ENCODE data around the gene OR10H5.

Gene OR10H5

GRCh38 chr19:15776991-15777970, 10.2 kb upstream of the OR10H5 start:
- H3K4me1 ChIP-seq (ENCODE audit: insufficient read depth, poor library complexity, severe bottlenecking) = no peaks in the 10 kb centered on the region
- H3K27me3 ChIP-seq (ENCODE audit: insufficient read depth, poor library complexity, severe bottlenecking) = no peaks in the 10 kb centered on the region
- no peak for DNase-seq (ENCODE audit: low spot score)
- H3K9me3 ChIP-seq (ENCODE audit: severe bottlenecking) = no peaks in the 10 kb centered on the region
- H3K4me3 ChIP-seq (ENCODE audit: severe bottlenecking) = no peak overlapping the region
- H3K36me3 ChIP-seq (ENCODE audit: low read depth) = no peaks in the 10 kb centered on the region
- no peak for ATAC-seq (ENCODE audit: low read depth)
- no peak for TF ChIP-seq CTCF (IDR thresholded peaks at IDR 0.05; ENCODE audit: poor library complexity, severe bottlenecking)
- H3K27ac ChIP-seq (ENCODE audit: poor library complexity, severe bottlenecking) = no peak overlapping the region

- no peak for TF ChIP-seq CTCF (IDR thresholded peaks at IDR 0.05; ENCODE audit: poor library complexity, severe bottlenecking)
Observed at GRCh38 chr19:15779756-15780476, 7.5 kb upstream of the OR10H5 start.

GRCh38 chr19:15780610-15781418, 6.6 kb upstream of the OR10H5 start:
- DNase-seq (ENCODE audit: low spot score) = no peak
- Histone ChIP-seq H3K9me3 (ENCODE audit: severe bottlenecking) (no peaks in the 10 kb centered on the region), H3K36me3 (ENCODE audit: low read depth) (no peaks in the 10 kb centered on the region), H3K27me3 (ENCODE audit: insufficient read depth, poor library complexity, severe bottlenecking) (no peaks in the 10 kb centered on the region), H3K4me1 (ENCODE audit: insufficient read depth, poor library complexity, severe bottlenecking) (no peaks in the 10 kb centered on the region), H3K4me3 (ENCODE audit: severe bottlenecking) (no peak overlapping the region), H3K27ac (ENCODE audit: poor library complexity, severe bottlenecking) (no peak overlapping the region)
- peak; percentile 33; the same call in 1 of the 3 replicates for ATAC-seq (ENCODE audit: low read depth)
- TF ChIP-seq CTCF (IDR thresholded peaks at IDR 0.05; ENCODE audit: poor library complexity, severe bottlenecking) = no peak

More at GRCh38 chr19:15779756-15780476, 7.5 kb upstream of the OR10H5 start:
- DNase-seq (ENCODE audit: low spot score) (no peak), ATAC-seq (ENCODE audit: low read depth) (peak; percentile 61)
- Histone ChIP-seq H3K4me3 (ENCODE audit: severe bottlenecking) (no peak overlapping the region), H3K27me3 (ENCODE audit: insufficient read depth, poor library complexity, severe bottlenecking) (no peaks in the 10 kb centered on the region), H3K36me3 (ENCODE audit: low read depth) (no peaks in the 10 kb centered on the region), H3K9me3 (ENCODE audit: severe bottlenecking) (no peaks in the 10 kb centered on the region), H3K4me1 (ENCODE audit: insufficient read depth, poor library complexity, severe bottlenecking) (no peaks in the 10 kb centered on the region), H3K27ac (ENCODE audit: poor library complexity, severe bottlenecking) (no peak overlapping the region)

GRCh38 chr19:15781661-15782060, 5.8 kb upstream of the OR10H5 start:
- ATAC-seq (ENCODE audit: low read depth) = no peak

More at GRCh38 chr19:15781661-15782060, 5.8 kb upstream of the OR10H5 start:
- Histone ChIP-seq H3K4me1 (ENCODE audit: insufficient read depth, poor library complexity, severe bottlenecking) (no peaks in the 10 kb centered on the region), H3K36me3 (ENCODE audit: low read depth) (no peaks in the 10 kb centered on the region), H3K9me3 (ENCODE audit: severe bottlenecking) (no peaks in the 10 kb centered on the region), H3K27me3 (ENCODE audit: insufficient read depth, poor library complexity, severe bottlenecking) (no peaks in the 10 kb centered on the region), H3K27ac (ENCODE audit: poor library complexity, severe bottlenecking) (no peak overlapping the region), H3K4me3 (ENCODE audit: severe bottlenecking) (no peak overlapping the region)
- no peak for TF ChIP-seq CTCF (IDR thresholded peaks at IDR 0.05; ENCODE audit: poor library complexity, severe bottlenecking)
- DNase-seq (ENCODE audit: low spot score) = no peak
